Stomach (tissue), 9 donors: ENCODE measurements around the gene QTRT2. TPM values are rescaled to one million over a fixed set of nuclear protein-coding genes. Genes with fewer than 3 reads are reported as not detected.

ENCODE experiments used
- DNase-seq, 2 donors: peaks; one replicate each; pipeline versions ENCODE4 v3.0.0 to v3.0.0-alpha.2; 2013 to 2019
- H3K27ac ChIP-seq, 5 donors: fragments of 200-600 bp in 4 of 5; sonication (generic) in 4 of 5; one replicate each; pipeline ENCODE4 v1.5.1; 2013 to 2019; ENCODE audit warnings: mild to moderate bottlenecking in 1 of 5, moderate library complexity in 1 of 5
- H3K27me3 ChIP-seq, 3 donors: fragments of 200-600 bp; sonication (generic); one replicate each; pipeline ENCODE4 v1.5.1; 2017 to 2019; ENCODE audit warnings: mixed run types in 1 of 3
- H3K36me3 ChIP-seq, 4 donors: fragments of 200-600 bp; sonication (generic); 1 replicate in 3 of 4; 2 replicates in 1 of 4; pipeline ENCODE4 v1.5.1; 2016 to 2019
- H3K4me1 ChIP-seq, 4 donors: fragments of 200-600 bp; sonication (generic); one replicate each; pipeline ENCODE4 v1.5.1; 2016 to 2019
- H3K4me3 ChIP-seq, 4 donors: fragments of 200-600 bp; sonication (generic) in 3 of 4; one replicate each; pipeline ENCODE4 v1.5.1; 2016 to 2019; ENCODE audit warnings: mild to moderate bottlenecking in 1 of 4
- H3K9me3 ChIP-seq, 4 donors: fragments of 200-600 bp; sonication (generic); one replicate each; pipeline ENCODE4 v1.5.1; 2016 to 2019
- CTCF ChIP-seq, 7 experiments: fragments of 450-650 bp in 4 of 7; fragments of 200-600 bp in 3 of 7; sonication (generic) in 3 of 7; IDR thresholded peaks; one replicate each; pipeline ENCODE4 v1.5.1; 2016 to 2019; ENCODE audit warnings: antibody characterized with exemption in 7 of 7, control low read depth in 2 of 7, mild to moderate bottlenecking in 1 of 7
- EP300 ChIP-seq: sonication (generic); formaldehyde crosslinking; IDR thresholded peaks from one replicate; pipeline ENCODE4 v1.6.1; 2017; ENCODE audit warnings: antibody characterized with exemption
- POLR2A ChIP-seq, 4 donors: fragments of 450-650 bp; IDR thresholded peaks; one replicate each; pipeline ENCODE4 v1.6.1; 2016; ENCODE audit warnings: antibody characterized with exemption in 4 of 4, control low read depth in 2 of 4, mild to moderate bottlenecking in 1 of 4, moderate library complexity in 1 of 4
- POLR2AphosphoS5 ChIP-seq, 3 donors: sonication (generic); formaldehyde crosslinking; IDR thresholded peaks; one replicate each; pipeline ENCODE4 v1.6.1; 2016; ENCODE audit warnings: antibody characterized with exemption in 3 of 3
- WGBS, 5 donors: extraction: QIAGEN DNeasy Blood & Tissue Kit in 3 of 5; methylation state at CpG; one replicate each; pipeline versions ENCODE4 v1.1.5 to v1.1.7; 2013 to 2018; 5-methylcytosine and 5-hydroxymethylcytosine counted together
- intact Hi-C: fragments of 100-400 bp; cut with DNase I; formaldehyde crosslinking; loops from one replicate; pipeline ENCODE4 v1.15.1; 2023; ENCODE audit warnings: low total_unique reads
- polyA plus RNA-seq, 3 donors: library from polyadenylated mRNA; stranded (reverse); fragments of 200-250 nt; gene quantifications; one replicate each; pipeline ENCODE4 v1.2.3, GENCODE V29; 2013
- total RNA-seq, 5 donors: library from RNA; depleted of rRNA; stranded (reverse); fragments of >200 nt; gene quantifications; one replicate each; pipeline versions ENCODE4 v1.1.0 to v1.2.3, GENCODE V29; 2014 to 2016
- donor health status: healthy with polysubstance abuse.
- donor health status: Bipolar disorder and iron deficiency.
- donor health status: healthy.

Gene QTRT2
- total and polyA plus RNA-seq, 8 donors, result 4.8 to 61.3 (median 19.7) TPM

DNA sequence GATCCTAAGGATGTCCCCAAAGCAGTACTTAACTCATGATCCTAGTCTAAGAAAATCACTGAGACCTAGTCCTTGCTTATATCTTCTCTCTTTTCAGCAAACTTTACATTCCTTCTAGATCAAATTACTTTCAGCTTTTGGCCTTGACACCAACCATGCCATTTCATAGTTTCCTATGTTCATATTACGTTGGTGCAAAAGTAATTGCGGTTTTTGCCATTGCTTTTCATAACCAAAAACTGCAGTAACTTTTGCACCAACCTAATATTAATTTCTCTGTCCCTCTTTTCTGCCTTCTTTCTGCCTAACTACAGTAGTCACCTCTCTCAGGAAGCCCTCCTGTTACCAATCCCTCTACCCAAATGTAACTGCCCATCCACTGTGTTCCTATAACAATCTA lies 37.1 kb upstream of the QTRT2 start:
- H3K27me3 ChIP-seq, result no peaks in the 10 kb centered on the region
- 95 to 99% (median 98%) methylated on average over 2 of the region's 2 CpGs for WGBS, 5 donors
- TF ChIP-seq POLR2A (IDR thresholded peaks at IDR 0.05) (no peak), POLR2AphosphoS5 (IDR thresholded peaks at IDR 0.05) (no peak), EP300 (no peak), CTCF (IDR thresholded peaks at IDR 0.05) (no peak)
- H3K9me3 ChIP-seq, result no peaks in the 10 kb centered on the region
- intact Hi-C loops, result no loop called here
- H3K4me1 ChIP-seq, result no peaks in the 10 kb centered on the region
- H3K4me3 ChIP-seq, result no peak overlapping the region
- H3K36me3 ChIP-seq, result peaks cover 0 to 4% (median 0%) of the 10 kb centered on the region in 4 donors
- no peak overlapping the region for H3K27ac ChIP-seq
- DNase-seq, result no peak

- Histone ChIP-seq H3K36me3 (peaks cover 0 to 4% (median 0%) of the 10 kb centered on the region in 4 donors), H3K4me1 (no peaks in the 10 kb centered on the region), H3K4me3 (no peak overlapping the region), H3K9me3 (no peaks in the 10 kb centered on the region), H3K27ac (no peak overlapping the region), H3K27me3 (no peaks in the 10 kb centered on the region)
- intact Hi-C loops, result no loop called here
- TF ChIP-seq EP300, result no peak
- no peak for TF ChIP-seq POLR2A (IDR thresholded peaks at IDR 0.05)
- TF ChIP-seq POLR2AphosphoS5 (IDR thresholded peaks at IDR 0.05), result no peak
- no peak for TF ChIP-seq CTCF (IDR thresholded peaks at IDR 0.05)
- DNase-seq, result no peak
- WGBS, 5 donors, result 71 to 87% (median 83%) methylated on average over 2 of the region's 2 CpGs
Observed at GRCh38 chr3:114020907-114021306, 35.6 kb upstream of the QTRT2 start.

DNA sequence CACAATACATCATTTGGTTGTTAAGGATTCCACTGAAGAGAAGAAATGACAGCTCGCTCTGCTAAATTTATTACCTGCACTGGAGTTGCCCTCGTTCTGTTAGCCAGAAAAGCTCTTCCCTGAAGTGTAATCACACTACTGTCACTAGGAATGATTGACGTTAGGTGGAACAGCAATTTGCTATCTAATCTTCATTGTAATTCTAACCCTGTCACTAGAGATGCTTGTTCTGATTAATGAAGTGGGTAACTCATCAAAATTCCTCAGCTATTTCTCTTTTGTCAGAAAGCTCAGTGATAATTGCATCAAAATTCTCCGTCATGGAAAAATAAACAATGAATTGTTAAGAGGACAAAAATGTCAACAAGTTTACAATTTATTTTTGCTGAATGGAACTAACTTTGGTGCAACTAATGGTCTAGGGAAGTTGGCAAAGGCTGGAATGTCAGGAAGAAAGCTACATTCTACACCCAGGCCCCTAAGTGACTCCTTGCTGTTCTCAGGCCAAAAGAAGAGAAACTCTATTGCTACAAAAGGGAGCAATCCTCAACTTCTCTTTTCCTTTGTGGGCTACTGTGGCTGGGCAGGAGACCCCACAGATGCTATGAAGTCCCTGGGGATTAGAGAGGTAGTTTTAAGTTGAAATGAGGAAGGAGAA lies 34.3 kb upstream of the QTRT2 start:
- 66 to 84% (median 76%) methylated on average over 4 of the region's 4 CpGs for WGBS, 5 donors

GRCh38 chr3:114025451-114025850 lies 31.1 kb upstream of the QTRT2 start:
- H3K9me3 ChIP-seq, result no peaks in the 10 kb centered on the region
- DNase-seq, result no peak
- no peak overlapping the region for H3K4me3 ChIP-seq
- intact Hi-C loops, result no loop called here
- TF ChIP-seq POLR2AphosphoS5 (IDR thresholded peaks at IDR 0.05) (no peak), POLR2A (IDR thresholded peaks at IDR 0.05) (no peak), CTCF (IDR thresholded peaks at IDR 0.05) (no peak), EP300 (no peak)
- H3K4me1 ChIP-seq, result no peaks in the 10 kb centered on the region
- H3K27ac ChIP-seq, result no peak overlapping the region
- WGBS, 5 donors, result 88 to 96% (median 94%) methylated on average over 2 of the region's 2 CpGs
- no peaks in the 10 kb centered on the region for H3K27me3 ChIP-seq
- H3K36me3 ChIP-seq, result peaks cover 0 to 5% (median 0%) of the 10 kb centered on the region in 4 donors

More for the DNA sequence above, 34.3 kb upstream of the QTRT2 start:
- Histone ChIP-seq H3K9me3 (no peaks in the 10 kb centered on the region), H3K4me3 (no peak overlapping the region), H3K27ac (no peak overlapping the region), H3K27me3 (no peaks in the 10 kb centered on the region), H3K4me1 (no peaks in the 10 kb centered on the region), H3K36me3 (peaks cover 0 to 4% (median 0%) of the 10 kb centered on the region in 4 donors)
- intact Hi-C loops, result no loop called here
- TF ChIP-seq CTCF (IDR thresholded peaks at IDR 0.05) (no peak), EP300 (no peak), POLR2A (IDR thresholded peaks at IDR 0.05) (no peak), POLR2AphosphoS5 (IDR thresholded peaks at IDR 0.05) (no peak)
- DNase-seq, result no peak
